Measurements from ENCODE around the gene GPR17.
A peak's percentile ranks its signal among the peaks of the same experiment; 100 is the strongest.

GPR17 gene

GRCh38 chr2:127681976-127682857 is 36.3 kb downstream of the GPR17 start:
- DNase-seq (ENCODE audit: extremely low read depth in 1 of 2, low read depth in 1 of 2) = no peak

- no peak for DNase-seq (ENCODE audit: extremely low read depth in 1 of 2, low read depth in 1 of 2)
Observed at GRCh38 chr2:127683056-127683455, 37.1 kb downstream of the GPR17 start.

- DNase-seq (ENCODE audit: extremely low read depth in 1 of 2, low read depth in 1 of 2) = no peak
Observed at GRCh38 chr2:127683757-127684156, 37.8 kb downstream of the GPR17 start.

GRCh38 chr2:127685410-127686080 is 39.6 kb downstream of the GPR17 start:
- DNase-seq (ENCODE audit: extremely low read depth in 1 of 2, low read depth in 1 of 2) = no peak

GRCh38 chr2:127688405-127688804 is 42.5 kb downstream of the GPR17 start:
- no peak for DNase-seq (ENCODE audit: extremely low read depth in 1 of 2, low read depth in 1 of 2)

- no peak for DNase-seq (ENCODE audit: extremely low read depth in 1 of 2, low read depth in 1 of 2)
Observed at GRCh38 chr2:127690696-127691095, 44.7 kb downstream of the GPR17 start.

GRCh38 chr2:127694986-127695385 is 49.0 kb downstream of the GPR17 start:
- no peak for DNase-seq (ENCODE audit: extremely low read depth in 1 of 2, low read depth in 1 of 2)

- peak in 1 of 2 donors; percentile 38 for DNase-seq (ENCODE audit: extremely low read depth in 1 of 2, low read depth in 1 of 2)
Observed at GRCh38 chr2:127695491-127696472, 49.8 kb downstream of the GPR17 start.

GRCh38 chr2:127697482-127698180 is 51.7 kb downstream of the GPR17 start:
- DNase-seq (ENCODE audit: extremely low read depth in 1 of 2, low read depth in 1 of 2) = no peak

- DNase-seq (ENCODE audit: extremely low read depth in 1 of 2, low read depth in 1 of 2) = no peak
Observed at GRCh38 chr2:127698553-127699355, 52.8 kb downstream of the GPR17 start.

- DNase-seq (ENCODE audit: extremely low read depth in 1 of 2, low read depth in 1 of 2) = peak in 1 of 2 donors; percentile 11
Observed at GRCh38 chr2:127700527-127701192, 54.7 kb downstream of the GPR17 start.

- DNase-seq (ENCODE audit: extremely low read depth in 1 of 2, low read depth in 1 of 2) = peak; percentile 66 to 79
Observed at GRCh38 chr2:127701193-127701650, 55.3 kb downstream of the GPR17 start, which contains the start of gene SFT2D3. Gene SFT2D3 (plus strand): TSS chr2:127701497. CDS start chr2:127701529, 32 bp downstream.

GRCh38 chr2:127701651-127702394 is 55.9 kb downstream of the GPR17 start:
- DNase-seq (ENCODE audit: extremely low read depth in 1 of 2, low read depth in 1 of 2) = peak; percentile 54 to 65
